HepG2 (cell line): ENCODE results near the gene GCN1. TPM values are rescaled to one million over a fixed set of nuclear protein-coding genes. Genes with fewer than 3 reads are reported as not detected.

ENCODE experiments used
- ATAC-seq: fragments of 200-7000 bp; cut with Tn5 transposase; 3 replicates; pipeline ENCODE4 v1.9.1; 2020; ENCODE audit warnings: mild to moderate bottlenecking, moderate library complexity
- BruUV-seq: library from RNA; stranded (reverse); fragments of 400-500 nt; replicated peaks from 2 replicates; lab custom pipeline; 2021; lab: Mats Ljungman, UMichigan
- CTCF ChIA-PET: fragments of 300-600 bp; formaldehyde crosslinking; extraction: SDS; loops from one replicate; lab custom pipeline; 2021; ENCODE audit warnings: low total read pairs, inconsistent platforms, low intra/inter-chr PET ratio; lab: Yijun Ruan, JAX
- POLR2A ChIA-PET: fragments of 350-600 bp; sonication (Branson Sonifier 250); formaldehyde crosslinking; loops from one replicate; lab custom pipeline; 2020; ENCODE audit warnings: antibody characterized with exemption, inconsistent platforms; lab: Yijun Ruan, JAX
- DNase-seq: peaks from one replicate; pipeline ENCODE4 v3.0.0-alpha.2; 2015; ENCODE audit warnings: low spot score
- FAIRE-seq: peaks from 3 replicates; lab custom pipeline; 2011; peaks lifted over from hg19 to GRCh38; lab: Jason Lieb, UNC
- H2AFZ ChIP-seq: one replicate; pipeline ENCODE4 v1.6.1; 2011; ENCODE audit warnings: low read length, inconsistent platforms
- H3K27ac ChIP-seq: fragments of 300-600 bp; 3 replicates; pipeline ENCODE4 v1.8.0; 2011; ENCODE audit warnings: mixed run types, mild to moderate bottlenecking, mixed read lengths, low read length, inconsistent platforms; ENCODE audit not compliant: insufficient read depth; ENCODE audit errors: extremely low read length
- H3K27me3 ChIP-seq, 2 experiments: fragments of 200-600 bp in 1 of 2; 2 replicates in 1 of 2; 3 replicates in 1 of 2; pipeline versions ENCODE4 v1.6.0 to v1.8.0; 2011; ENCODE audit warnings: low read length in 2 of 2, mild to moderate bottlenecking in 2 of 2, moderate library complexity in 2 of 2, inconsistent platforms in 1 of 2; ENCODE audit not compliant: insufficient read depth in 2 of 2, control insufficient read depth in 1 of 2
- H3K36me3 ChIP-seq, 2 experiments: fragments of 200-600 bp in 1 of 2; replicated peaks in 1 of 2; 2 replicates in 1 of 2; 3 replicates in 1 of 2; pipeline versions ENCODE4 v1.5.1 to v1.8.0; 2011; ENCODE audit warnings: low read length in 2 of 2, inconsistent platforms in 1 of 2; ENCODE audit not compliant: insufficient read depth in 2 of 2, control insufficient read depth in 1 of 2
- H3K4me1 ChIP-seq: 2 replicates; pipeline ENCODE4 v1.5.1; 2012; ENCODE audit warnings: low read length, inconsistent platforms; ENCODE audit not compliant: insufficient read depth
- H3K4me2 ChIP-seq: 2 replicates; pipeline ENCODE4 v1.6.0; 2011; ENCODE audit warnings: low read depth, low read length, inconsistent platforms
- H3K4me3 ChIP-seq, 3 experiments: fragments of 200-600 bp in 1 of 3; sonication (generic), shearing (Covaris generic) in 1 of 3; replicated peaks in 1 of 3; 2 replicates each; pipeline ENCODE4 v1.5.1; 2011 to 2016; ENCODE audit warnings: low read length in 3 of 3, inconsistent platforms in 2 of 3, low read depth in 2 of 3, mild to moderate bottlenecking in 2 of 3, control low read depth in 1 of 3, mixed read lengths in 1 of 3; ENCODE audit not compliant: insufficient read depth in 1 of 3
- H3K79me2 ChIP-seq: one replicate; pipeline ENCODE4 v1.6.1; 2011; ENCODE audit warnings: low read length, inconsistent platforms; ENCODE audit not compliant: insufficient read depth
- H3K9ac ChIP-seq: 2 replicates; pipeline ENCODE4 v1.6.0; 2011; ENCODE audit warnings: mild to moderate bottlenecking, low read depth, low read length, inconsistent platforms; ENCODE audit not compliant: insufficient read depth
- H3K9me3 ChIP-seq: 2 replicates; pipeline ENCODE4 v1.5.1; 2012; ENCODE audit warnings: mild to moderate bottlenecking, low read length
- H4K20me1 ChIP-seq: 2 replicates; pipeline ENCODE4 v1.6.0; 2011; ENCODE audit warnings: inconsistent platforms, mild to moderate bottlenecking, low read length, moderate library complexity; ENCODE audit not compliant: insufficient read depth
- ATF7-NPFF ChIP-seq: sonication (generic); formaldehyde crosslinking; IDR thresholded peaks from 2 replicates; pipeline ENCODE4 v1.8.1; 2023; ENCODE audit warnings: mild to moderate bottlenecking, low read depth, missing genetic modification reagents, moderate library complexity
- HOXA5 ChIP-seq: sonication (generic); formaldehyde crosslinking; IDR thresholded peaks from 2 replicates; pipeline ENCODE4 v1.4.0; 2020; ENCODE audit warnings: missing genetic modification reagents
- HOXD1 ChIP-seq: sonication (generic); formaldehyde crosslinking; IDR thresholded peaks from 2 replicates; pipeline ENCODE4 v1.5.0; 2020; ENCODE audit warnings: missing genetic modification reagents
- NFE2L2 ChIP-seq: fragments of 150-350 bp; IDR thresholded peaks from 2 replicates; pipeline ENCODE4 v1.6.1; 2014; ENCODE audit warnings: low read length
- RNF2 ChIP-seq: fragments of 450-650 bp; conservative IDR thresholded peaks from 2 replicates; pipeline ENCODE4 v1.6.1; 2016; ENCODE audit warnings: low read depth
- SRF ChIP-seq: IDR thresholded peaks from 2 replicates; pipeline ENCODE4 v1.6.1; 2011; ENCODE audit warnings: mild to moderate bottlenecking, low read depth, low read length, moderate library complexity
- SRSF1 ChIP-seq: fragments of 200-400 bp; formaldehyde crosslinking; optimal IDR thresholded peaks from 2 replicates; pipeline ENCODE3; 2017; ENCODE audit warnings: mild to moderate bottlenecking, low read depth, low read length, moderate library complexity
- ZKSCAN8 ChIP-seq: IDR thresholded peaks from 2 replicates; pipeline ENCODE4 v1.6.1; 2016; ENCODE audit warnings: borderline replicate concordance, missing genetic modification reagents, missing compliant biosample characterization
- ZNF20 ChIP-seq: sonication (generic); formaldehyde crosslinking; IDR thresholded peaks from 2 replicates; pipeline ENCODE4 v1.4.0; 2020; ENCODE audit warnings: mild to moderate bottlenecking, moderate library complexity, missing genetic modification reagents
- ZNF225 ChIP-seq: sonication (generic); formaldehyde crosslinking; IDR thresholded peaks from 2 replicates; pipeline ENCODE4 v1.4.0; 2020; ENCODE audit warnings: mild to moderate bottlenecking, missing genetic modification reagents
- ZNF296 ChIP-seq: sonication (generic); formaldehyde crosslinking; conservative IDR thresholded peaks from 2 replicates; pipeline ENCODE4 v1.5.0; 2020; ENCODE audit warnings: mild to moderate bottlenecking, missing genetic modification reagents
- ZNF501 ChIP-seq: sonication (generic); formaldehyde crosslinking; IDR thresholded peaks from 2 replicates; pipeline ENCODE4 v1.5.1; 2020; ENCODE audit warnings: mild to moderate bottlenecking, moderate library complexity, missing genetic modification reagents
- ZNF777 ChIP-seq: sonication (generic); formaldehyde crosslinking; IDR thresholded peaks from 2 replicates; pipeline ENCODE4 v1.4.0; 2020; ENCODE audit warnings: missing genetic modification reagents
- WGBS: methylation state at CpG from one replicate; pipeline ENCODE4 v1.1.6; 2017; ENCODE audit warnings: low lambda C conversion rate; 5-methylcytosine and 5-hydroxymethylcytosine counted together
- in situ Hi-C: cut with HindIII; loops from 2 replicates; pipeline ENCODE4 v1.10.0; 2017; ENCODE audit warnings: low pct_unique_long_range_greater_than_20kb; ENCODE audit not compliant: extremely low pct_ligation_motif_present
- intact Hi-C: fragments of 100-400 bp; cut with micrococcal nuclease; formaldehyde crosslinking; loops from one replicate; pipeline ENCODE4 v1.10.0; 2022; ENCODE audit not compliant: unreplicated experiment
- polyA plus RNA-seq, 8 experiments: library from polyadenylated mRNA; depleted of rRNA in 3 of 8; stranded (reverse) in 7 of 8; unstranded in 1 of 8; fragments of >200 nt; fragmentation: Illumina TruSeq in 4 of 8; extraction: Trizol in 4 of 8; gene quantifications; 2 replicates each; pipeline versions ENCODE4 v1.2.1 to v1.2.3, GENCODE V29; 2011 to 2016; ENCODE audit warnings: low read depth in 4 of 8, missing spikeins in 1 of 8, mixed read lengths in 1 of 8; ENCODE audit not compliant: insufficient read depth in 1 of 8
- total RNA-seq, 5 experiments: library from RNA; depleted of rRNA; stranded (reverse); fragments of >200 nt; fragmentation: Illumina TruSeq; extraction: Trizol; gene quantifications; 2 replicates each; pipeline ENCODE4 v1.2.3, GENCODE V29; 2016; ENCODE audit warnings: low read depth in 1 of 5
- TF ChIP-seq, protein P1 (sequence below): sonication (generic); formaldehyde crosslinking; IDR thresholded peaks from 2 replicates; pipeline ENCODE4 v1.9.0; 2022; ENCODE audit warnings: missing genetic modification reagents, mild to moderate bottlenecking, borderline replicate concordance

GCN1 gene
- total and polyA plus RNA-seq, 2 of the 13 experiments (the other 11 are each of a cell fraction or from before 2014, with no cell fraction given), result 58.2 to 83.0 TPM

DNA sequence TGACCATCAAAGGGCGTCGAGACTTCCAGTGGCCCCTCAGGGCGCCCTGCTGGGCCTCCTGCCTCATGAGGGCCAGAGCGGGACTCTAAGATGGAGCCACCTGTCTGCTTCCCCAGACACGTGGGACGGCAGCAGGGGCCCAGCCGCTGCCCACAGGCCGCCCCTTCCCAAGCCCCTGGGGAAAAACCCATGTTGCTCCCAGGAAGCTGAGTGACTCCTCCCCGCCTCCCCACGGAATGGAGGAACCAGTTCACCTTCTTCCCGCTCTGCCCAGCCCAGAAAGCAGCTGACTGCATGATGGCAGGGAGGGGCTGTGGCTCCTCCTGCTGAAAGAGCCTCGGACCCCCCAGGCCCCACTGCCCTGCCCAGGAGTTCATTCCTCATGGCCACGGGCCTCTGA lies 92.9 kb downstream of the GCN1 start:
- no peak overlapping the region for H3K27ac ChIP-seq
- no peaks in the 10 kb centered on the region for H3K4me1 ChIP-seq
- 97% methylated on average over 11 of the region's 13 CpGs for WGBS
- no TSS peak for BruUV-seq
- H4K20me1 ChIP-seq, result peaks cover 12% of the 10 kb centered on the region; the same call in 1 of the 2 replicates
- CTCF ChIA-PET, result no interaction called here
- peaks cover 22% of the 10 kb centered on the region for H3K79me2 ChIP-seq
- TF ChIP-seq HOXD1 (CRISPR knock-in tag), result no peak
- TF ChIP-seq SRSF1, result no peak
- TF ChIP-seq ZNF777 (CRISPR knock-in tag), result no peak
- TF ChIP-seq ZNF20 (CRISPR knock-in tag), result no peak
- H3K9ac ChIP-seq, result no peak overlapping the region
- in situ Hi-C loops, result no loop called here
- FAIRE-seq (no peak), DNase-seq (no peak), ATAC-seq (no peak)
- peaks cover 29 to 67% of the 10 kb centered on the region in 2 experiments; a peak in 4 of 5 replicates for H3K36me3 ChIP-seq
- POLR2A ChIA-PET, result no interaction called here
- H3K4me2 ChIP-seq, result no peak overlapping the region
- H3K9me3 ChIP-seq, result no peaks in the 10 kb centered on the region
- H2AFZ ChIP-seq, result no peak overlapping the region
- H3K4me3 ChIP-seq, result no peak overlapping the region
- no peaks in the 10 kb centered on the region for H3K27me3 ChIP-seq
- intact Hi-C loops, result no loop called here

DNA sequence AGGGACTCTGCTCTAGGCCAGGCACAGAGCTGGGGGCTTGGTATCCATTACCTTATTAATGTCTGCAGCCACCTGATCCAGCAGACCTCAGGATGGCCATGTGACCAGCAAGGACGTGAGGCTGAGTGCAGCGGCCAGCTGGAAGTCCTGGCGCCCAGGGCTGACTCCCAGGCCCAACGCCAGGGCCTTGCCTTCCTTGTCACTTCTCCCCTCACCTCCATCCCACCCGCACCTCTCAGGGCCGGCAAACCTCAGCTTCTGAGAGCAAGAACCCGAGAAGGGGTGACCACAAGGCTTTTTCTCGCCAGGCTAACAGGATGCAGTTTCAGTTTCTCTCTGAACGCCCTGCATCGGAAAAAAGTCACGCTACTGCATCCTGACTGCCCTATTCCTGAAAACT lies 93.3 kb downstream of the GCN1 start:
- peaks cover 10% of the 10 kb centered on the region; the same call in 1 of the 2 replicates for H4K20me1 ChIP-seq
- no peaks in the 10 kb centered on the region for H3K4me1 ChIP-seq
- in situ Hi-C loops, result no loop called here
- no peaks in the 10 kb centered on the region for H3K9me3 ChIP-seq
- no peak overlapping the region for H3K9ac ChIP-seq
- peaks cover 32 to 71% of the 10 kb centered on the region in 2 experiments; a peak in 4 of 5 replicates for H3K36me3 ChIP-seq
- ChIA-PET CTCF (no interaction called here), POLR2A (no interaction called here)
- no peak for ATAC-seq
- BruUV-seq, result no TSS peak
- 98% methylated on average over 11 of the region's 11 CpGs for WGBS
- peaks cover 22% of the 10 kb centered on the region for H3K79me2 ChIP-seq
- H2AFZ ChIP-seq, result no peak overlapping the region
- no peak overlapping the region for H3K4me2 ChIP-seq
- no peak overlapping the region for H3K27ac ChIP-seq
- DNase-seq, result no peak
- H3K27me3 ChIP-seq, result no peaks in the 10 kb centered on the region
- TF ChIP-seq, protein P1, sequence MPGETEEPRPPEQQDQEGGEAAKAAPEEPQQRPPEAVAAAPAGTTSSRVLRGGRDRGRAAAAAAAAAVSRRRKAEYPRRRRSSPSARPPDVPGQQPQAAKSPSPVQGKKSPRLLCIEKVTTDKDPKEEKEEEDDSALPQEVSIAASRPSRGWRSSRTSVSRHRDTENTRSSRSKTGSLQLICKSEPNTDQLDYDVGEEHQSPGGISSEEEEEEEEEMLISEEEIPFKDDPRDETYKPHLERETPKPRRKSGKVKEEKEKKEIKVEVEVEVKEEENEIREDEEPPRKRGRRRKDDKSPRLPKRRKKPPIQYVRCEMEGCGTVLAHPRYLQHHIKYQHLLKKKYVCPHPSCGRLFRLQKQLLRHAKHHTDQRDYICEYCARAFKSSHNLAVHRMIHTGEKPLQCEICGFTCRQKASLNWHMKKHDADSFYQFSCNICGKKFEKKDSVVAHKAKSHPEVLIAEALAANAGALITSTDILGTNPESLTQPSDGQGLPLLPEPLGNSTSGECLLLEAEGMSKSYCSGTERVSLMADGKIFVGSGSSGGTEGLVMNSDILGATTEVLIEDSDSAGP (CRISPR knock-in tag), result no peak
- TF ChIP-seq HOXA5 (CRISPR knock-in tag) (no peak), ATF7-NPFF (CRISPR knock-in tag) (no peak), ZNF296 (CRISPR knock-in tag) (no peak), ZNF225 (CRISPR knock-in tag) (no peak), ZKSCAN8 (CRISPR knock-in tag) (no peak), NFE2L2 (no peak), RNF2 (no peak), ZNF501 (CRISPR knock-in tag) (no peak), SRF (no peak)
- TF ChIP-seq, all 625 proteins: peak for 0
- no peak overlapping the region for H3K4me3 ChIP-seq
- intact Hi-C loops, result no loop called here
- no peak for FAIRE-seq
